HG02852 (cell line): ENCODE data around the gene SMARCA2.

ENCODE experiments used
- ATAC-seq: cut with Tn5 transposase; IDR thresholded peaks from one replicate; pipeline ENCODE4 v1.9.1; 2021; ENCODE audit warnings: mild to moderate bottlenecking, moderate library complexity; ENCODE audit not compliant: unreplicated experiment

SMARCA2 gene

GRCh38 chr9:2199999-2200796 lies 185.1 kb downstream of the SMARCA2 start:
- ATAC-seq, result no peak

GRCh38 chr9:2208465-2208864 lies 193.3 kb downstream of the SMARCA2 start:
- no peak for ATAC-seq

- ATAC-seq, result no peak
These were observed 193.8 kb downstream of the SMARCA2 start for GRCh38 chr9:2208991-2209390.

GRCh38 chr9:2209400-2209799 lies 194.3 kb downstream of the SMARCA2 start:
- ATAC-seq, result no peak

GRCh38 chr9:2210201-2210600 lies 195.1 kb downstream of the SMARCA2 start:
- ATAC-seq, result no peak

- ATAC-seq, result no peak
These were observed 198.8 kb downstream of the SMARCA2 start for GRCh38 chr9:2213830-2214468.

GRCh38 chr9:2214707-2215106 lies 199.6 kb downstream of the SMARCA2 start:
- no peak for ATAC-seq

GRCh38 chr9:2215921-2216441 lies 200.8 kb downstream of the SMARCA2 start:
- ATAC-seq, result no peak

GRCh38 chr9:2216591-2216990 lies 201.4 kb downstream of the SMARCA2 start:
- no peak for ATAC-seq

- ATAC-seq, result no peak
These were observed 202.4 kb downstream of the SMARCA2 start for GRCh38 chr9:2217540-2217939.

GRCh38 chr9:2220036-2220435 lies 204.9 kb downstream of the SMARCA2 start:
- ATAC-seq, result no peak

GRCh38 chr9:2227144-2227867 lies 212.2 kb downstream of the SMARCA2 start:
- no peak for ATAC-seq

- ATAC-seq, result no peak
These were observed 213.0 kb downstream of the SMARCA2 start for GRCh38 chr9:2228132-2228531.

GRCh38 chr9:2228641-2229040 lies 213.5 kb downstream of the SMARCA2 start:
- no peak for ATAC-seq

GRCh38 chr9:2229109-2229721 lies 214.1 kb downstream of the SMARCA2 start:
- peak; percentile 84 for ATAC-seq

- no peak for ATAC-seq
These were observed 215.2 kb downstream of the SMARCA2 start for GRCh38 chr9:2230362-2230761.

GRCh38 chr9:2231101-2231500 lies 216.0 kb downstream of the SMARCA2 start:
- ATAC-seq, result no peak

GRCh38 chr9:2231829-2232228 lies 216.7 kb downstream of the SMARCA2 start:
- no peak for ATAC-seq

- ATAC-seq, result no peak
These were observed 218.1 kb downstream of the SMARCA2 start for GRCh38 chr9:2233274-2233673.

- ATAC-seq, result no peak
These were observed 219.3 kb downstream of the SMARCA2 start for GRCh38 chr9:2234371-2234893.

- ATAC-seq, result no peak
These were observed 220.5 kb downstream of the SMARCA2 start for GRCh38 chr9:2235623-2236022.
